Measurements from ENCODE around the gene PRKG1. TPM values are rescaled to one million over a fixed set of nuclear protein-coding genes. Genes with fewer than 3 reads are reported as not detected.

The PRKG1 gene
- polyA plus RNA-seq, 1 donor (not counting 4 experiments of a cell fraction or from before 2014, with no cell fraction given): 0.24 TPM

GRCh38 chr10:51508156-51508555 lies 433.9 kb downstream of the PRKG1 start:
- no peaks in the 10 kb centered on the region for H3K9me1 ChIP-seq (ENCODE audit: control insufficient read depth, extremely low read depth, insufficient read depth, low read length)
- H3K36me3 ChIP-seq (ENCODE audit: control insufficient read depth in 2 of 2, extremely low read depth in 1 of 2, insufficient read depth in 2 of 2, low read length in 2 of 2): no peaks in the 10 kb centered on the region
- H3K4me2 ChIP-seq (ENCODE audit: control insufficient read depth, extremely low read depth, insufficient read depth, low read depth, low read length): no peak overlapping the region
- no peaks in the 10 kb centered on the region for H3K9me3 ChIP-seq (ENCODE audit: control insufficient read depth, low read depth, low read length)
- DNase-seq (ENCODE audit: low read depth, low spot score) (no peak), FAIRE-seq (no peak)
- no peaks in the 10 kb centered on the region for H3K4me1 ChIP-seq (ENCODE audit: control insufficient read depth, extremely low read depth, insufficient read depth, low read length)
- no peak overlapping the region for H3K27ac ChIP-seq (ENCODE audit: control insufficient read depth, insufficient read depth, low read length)
- H3K79me2 ChIP-seq (ENCODE audit: control insufficient read depth, insufficient read depth, low read length): no peaks in the 10 kb centered on the region
- no peak overlapping the region for H3K9ac ChIP-seq (ENCODE audit: control insufficient read depth, extremely low read depth, insufficient read depth, low read length)
- no peak overlapping the region for H2AFZ ChIP-seq (ENCODE audit: control insufficient read depth, low read length)
- H4K20me1 ChIP-seq (ENCODE audit: control insufficient read depth, extremely low read depth, insufficient read depth, low read length): no peaks in the 10 kb centered on the region
- dilution Hi-C loops (cut with MboI; ENCODE audit: extremely low pct_ligation_motif_present, low sequenced_read_pairs): no loop called here
- no peaks in the 10 kb centered on the region for H3K27me3 ChIP-seq (ENCODE audit: control insufficient read depth, extremely low read depth, insufficient read depth, low read length)
- H3K4me3 ChIP-seq (ENCODE audit: control insufficient read depth in 2 of 3, extremely low read depth in 1 of 3, insufficient read depth in 2 of 3, low read depth in 1 of 3, low read length in 3 of 3): no peak overlapping the region
- no peak for TF ChIP-seq CTCF (optimal IDR thresholded peaks at IDR 0.05 in 1 of 3, IDR thresholded peaks at IDR 0.05 in 1 of 3, conservative IDR thresholded peaks at IDR 0.05 in 1 of 3; ENCODE audit: extremely low read depth in 1 of 3, insufficient read depth in 2 of 3, low read length in 3 of 3)
- TF ChIP-seq EZH2 (IDR thresholded peaks at IDR 0.05; ENCODE audit: low read length): no peak

GRCh38 chr10:51510231-51510630 lies 435.9 kb downstream of the PRKG1 start:
- H3K9me3 ChIP-seq (ENCODE audit: control insufficient read depth, low read depth, low read length): no peaks in the 10 kb centered on the region
- no peak overlapping the region for H3K4me2 ChIP-seq (ENCODE audit: control insufficient read depth, extremely low read depth, insufficient read depth, low read depth, low read length)
- no peak overlapping the region for H3K27ac ChIP-seq (ENCODE audit: control insufficient read depth, insufficient read depth, low read length)
- no peaks in the 10 kb centered on the region for H3K4me1 ChIP-seq (ENCODE audit: control insufficient read depth, extremely low read depth, insufficient read depth, low read length)
- dilution Hi-C loops (cut with MboI; ENCODE audit: extremely low pct_ligation_motif_present, low sequenced_read_pairs): no loop called here
- DNase-seq (ENCODE audit: low read depth, low spot score) (no peak), FAIRE-seq (no peak)
- TF ChIP-seq CTCF (optimal IDR thresholded peaks at IDR 0.05 in 1 of 3, IDR thresholded peaks at IDR 0.05 in 1 of 3, conservative IDR thresholded peaks at IDR 0.05 in 1 of 3; ENCODE audit: extremely low read depth in 1 of 3, insufficient read depth in 2 of 3, low read length in 3 of 3) (no peak), EZH2 (IDR thresholded peaks at IDR 0.05; ENCODE audit: low read length) (no peak)
- no peaks in the 10 kb centered on the region for H3K27me3 ChIP-seq (ENCODE audit: control insufficient read depth, extremely low read depth, insufficient read depth, low read length)
- no peaks in the 10 kb centered on the region for H4K20me1 ChIP-seq (ENCODE audit: control insufficient read depth, extremely low read depth, insufficient read depth, low read length)
- no peaks in the 10 kb centered on the region for H3K36me3 ChIP-seq (ENCODE audit: control insufficient read depth in 2 of 2, extremely low read depth in 1 of 2, insufficient read depth in 2 of 2, low read length in 2 of 2)
- no peak overlapping the region for H3K9ac ChIP-seq (ENCODE audit: control insufficient read depth, extremely low read depth, insufficient read depth, low read length)
- H3K4me3 ChIP-seq (ENCODE audit: control insufficient read depth in 2 of 3, extremely low read depth in 1 of 3, insufficient read depth in 2 of 3, low read depth in 1 of 3, low read length in 3 of 3): no peak overlapping the region
- no peak overlapping the region for H2AFZ ChIP-seq (ENCODE audit: control insufficient read depth, low read length)
- H3K79me2 ChIP-seq (ENCODE audit: control insufficient read depth, insufficient read depth, low read length): no peaks in the 10 kb centered on the region
- H3K9me1 ChIP-seq (ENCODE audit: control insufficient read depth, extremely low read depth, insufficient read depth, low read length): no peaks in the 10 kb centered on the region

Measured in keratinocyte (primary cell).